ENCODE results near the gene CIDEC.
"Not testable (repeated sequence)": the region's sequence is repeated elsewhere in the genome, so short reads cannot be mapped to it uniquely, and the experiment has no call there.

Gene CIDEC

DNA sequence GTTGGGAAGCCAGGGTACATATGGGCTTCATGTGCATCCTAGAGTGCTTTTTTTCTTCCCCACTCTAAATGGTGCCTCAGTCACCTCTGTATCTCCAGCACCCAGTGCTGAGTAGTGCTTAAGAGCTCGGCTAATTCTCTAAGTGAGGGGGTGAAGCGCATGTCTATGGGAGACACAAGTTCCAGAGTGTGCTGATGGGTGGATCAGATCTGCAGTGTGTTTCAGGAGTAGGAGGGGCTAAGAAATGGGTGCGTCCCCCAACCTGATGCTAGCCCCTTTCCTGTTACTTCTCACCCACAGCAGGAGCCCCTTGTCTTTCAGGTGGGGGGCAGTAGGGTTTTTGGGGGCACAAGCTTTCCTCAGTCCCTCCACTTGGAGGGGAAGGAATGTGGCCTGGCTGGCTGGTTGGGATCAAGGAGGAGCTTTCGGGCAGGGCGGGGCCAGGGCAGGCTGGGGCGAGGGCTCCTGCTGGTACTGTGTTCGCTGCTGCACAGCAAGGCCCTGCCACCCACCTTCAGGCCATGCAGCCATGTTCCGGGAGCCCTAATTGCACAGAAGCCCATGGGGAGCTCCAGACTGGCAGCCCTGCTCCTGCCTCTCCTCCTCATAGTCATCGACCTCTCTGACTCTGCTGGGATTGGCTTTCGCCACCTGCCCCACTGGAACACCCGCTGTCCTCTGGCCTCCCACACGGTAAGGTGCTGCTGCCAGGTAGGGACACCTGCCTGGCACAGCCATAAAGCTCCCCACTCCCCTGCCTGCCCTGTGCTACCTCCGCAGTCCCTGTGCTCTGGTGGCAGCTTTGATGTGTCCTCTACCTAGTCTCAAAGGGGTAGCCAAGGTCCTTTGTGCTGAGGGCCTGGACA, 22.6 kb upstream of the CIDEC start, which contains the start of gene IL17RE:
Gene IL17RE, plus strand, starts transcription at position 477 of the 866 bp plus-strand sequence. Its CDS starts 85 bp downstream, at position 562.
- no peak for DNase-seq (ENCODE audit: low read depth in 2 of 3, low spot score in 1 of 3)

- DNase-seq (ENCODE audit: low read depth in 2 of 3, low spot score in 1 of 3), result peak in 1 of 3 donors; percentile 43
Measured at GRCh38 chr3:9901967-9902366, 21.9 kb upstream of the CIDEC start.

DNA sequence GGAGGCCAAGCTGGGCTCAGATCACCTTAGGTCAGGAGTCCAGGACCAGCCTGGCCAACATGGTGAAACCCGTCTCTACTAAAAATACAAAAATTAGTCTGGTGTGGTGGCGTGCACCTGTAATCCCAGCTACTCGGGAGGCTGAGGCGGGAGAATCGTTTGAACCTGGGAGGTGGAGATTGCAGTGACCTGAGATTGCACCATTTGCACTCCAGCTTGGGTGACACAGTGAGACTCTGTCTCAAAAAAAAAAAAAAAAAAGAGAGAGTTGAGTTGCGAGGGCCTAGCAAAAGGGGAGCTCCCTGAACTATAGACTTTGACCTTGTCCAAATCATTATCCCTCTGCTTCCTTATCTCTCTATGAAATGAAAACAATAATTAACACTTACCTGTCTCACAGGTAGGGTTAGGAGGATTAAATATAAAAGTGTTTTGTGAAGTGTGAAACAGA, 20.9 kb upstream of the CIDEC start:
- DNase-seq (ENCODE audit: low read depth in 2 of 3, low spot score in 1 of 3), result not testable (repeated sequence)

- DNase-seq (ENCODE audit: low read depth in 2 of 3, low spot score in 1 of 3), result no peak
Measured at GRCh38 chr3:9899289-9899791, 19.3 kb upstream of the CIDEC start.

DNA sequence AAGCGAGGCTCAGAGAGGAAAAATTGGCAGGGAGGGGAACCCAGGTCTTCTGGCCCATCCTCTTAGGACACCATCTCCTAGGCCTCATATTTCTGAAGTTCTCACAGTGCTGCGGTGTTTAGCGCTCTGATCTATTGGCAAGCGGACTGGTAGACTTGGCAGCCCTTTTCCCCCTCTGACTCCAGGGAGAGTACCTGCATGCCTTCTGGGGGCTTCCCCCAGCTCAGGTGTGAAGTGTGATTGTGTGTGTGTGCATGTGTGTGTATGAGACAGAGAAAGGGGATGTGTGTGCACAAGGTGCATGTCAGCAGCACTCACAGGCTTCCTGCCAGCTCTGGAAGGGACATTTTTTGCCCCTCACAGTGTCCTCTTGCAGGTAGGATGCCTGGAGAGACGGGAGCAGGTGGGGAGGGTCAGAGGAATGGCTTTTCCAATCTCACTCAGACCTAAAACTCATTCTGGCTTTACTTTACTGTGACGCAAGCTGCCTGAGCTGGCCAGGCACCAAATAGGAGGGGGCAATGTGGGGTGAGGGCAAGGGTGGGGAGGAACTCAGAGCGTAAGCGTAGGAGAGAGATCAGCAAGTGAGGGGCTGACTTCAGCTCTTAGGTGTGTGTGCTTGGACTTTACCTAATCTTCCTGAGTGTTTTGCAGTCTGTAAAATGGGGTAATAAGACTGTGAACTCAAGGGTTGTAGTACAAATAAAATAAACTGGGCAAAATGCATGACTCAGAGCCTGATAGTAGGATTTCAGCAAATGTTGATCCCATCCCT, 18.6 kb upstream of the CIDEC start:
- no peak for DNase-seq (ENCODE audit: low read depth in 2 of 3, low spot score in 1 of 3)

- no peak for DNase-seq (ENCODE audit: low read depth in 2 of 3, low spot score in 1 of 3)
Measured at GRCh38 chr3:9897408-9898372, 17.6 kb upstream of the CIDEC start.

- not testable (repeated sequence) for DNase-seq (ENCODE audit: low read depth in 2 of 3, low spot score in 1 of 3)
Measured at GRCh38 chr3:9896755-9897407, 16.8 kb upstream of the CIDEC start.

- DNase-seq (ENCODE audit: low read depth in 2 of 3, low spot score in 1 of 3), result not testable (repeated sequence)
Measured at GRCh38 chr3:9895715-9896114, 15.7 kb upstream of the CIDEC start.

GRCh38 chr3:9893739-9894138, 13.7 kb upstream of the CIDEC start:
- no peak for DNase-seq (ENCODE audit: low read depth in 2 of 3, low spot score in 1 of 3)

DNA sequence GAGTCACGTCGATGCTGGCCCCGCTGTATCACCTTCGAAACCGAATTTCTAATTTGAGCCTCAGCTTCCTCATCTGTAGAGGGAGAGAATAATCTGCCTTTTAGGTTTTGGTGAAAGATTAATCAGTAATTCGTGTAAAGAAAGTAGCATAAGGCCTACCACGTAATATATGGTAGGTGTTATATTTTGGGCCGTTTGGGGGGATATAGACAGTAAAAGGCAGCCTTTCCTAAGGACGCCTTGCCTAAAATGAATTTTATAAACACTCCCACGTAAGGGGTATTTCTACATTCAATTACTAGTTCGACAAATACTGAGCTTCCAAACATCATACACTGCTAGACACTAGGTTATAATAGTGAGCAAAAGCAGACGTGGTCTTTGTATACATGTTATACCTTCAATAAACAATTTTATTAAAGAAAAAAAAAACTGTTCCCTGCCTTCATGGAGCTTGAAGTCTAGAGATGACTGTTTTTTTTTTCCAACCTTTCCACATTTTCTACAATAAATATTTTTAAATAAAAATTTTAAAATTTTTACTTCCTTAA, 11.1 kb upstream of the CIDEC start:
- DNase-seq (ENCODE audit: low read depth in 2 of 3, low spot score in 1 of 3), result no peak

- DNase-seq (ENCODE audit: low read depth in 2 of 3, low spot score in 1 of 3), result peak; percentile 88 to 96 (median 89)
Measured at GRCh38 chr3:9890249-9891071, 10.4 kb upstream of the CIDEC start, which contains the start of gene JAGN1. JAGN1 (plus strand) TSS chr3:9890610; CDS start chr3:9890723, 113 bp downstream.

DNA sequence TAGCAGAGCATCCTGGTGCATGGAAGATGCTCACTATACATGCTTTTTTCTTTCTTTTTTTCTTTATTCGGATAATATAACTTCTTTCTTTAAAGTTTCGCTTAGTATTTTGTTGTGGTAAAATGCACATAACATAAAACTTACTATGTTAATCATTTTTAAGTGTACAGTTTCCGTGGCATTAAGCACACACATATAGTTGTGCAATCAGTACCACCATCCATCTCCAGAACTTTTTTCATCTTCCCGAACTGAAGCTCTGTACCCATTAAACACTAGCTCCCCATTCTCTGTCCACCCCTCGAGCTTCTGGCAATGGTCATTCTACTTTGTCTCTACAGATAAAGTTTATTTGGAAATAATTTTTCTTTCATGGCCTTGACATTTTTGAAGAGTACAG, 9.4 kb upstream of the CIDEC start:
- DNase-seq (ENCODE audit: low read depth in 2 of 3, low spot score in 1 of 3), result no peak

GRCh38 chr3:9888540-9888939, 8.5 kb upstream of the CIDEC start:
- DNase-seq (ENCODE audit: low read depth in 2 of 3, low spot score in 1 of 3), result no peak

- no peak for DNase-seq (ENCODE audit: low read depth in 2 of 3, low spot score in 1 of 3)
Measured at GRCh38 chr3:9887480-9887879, 7.4 kb upstream of the CIDEC start.

DNA sequence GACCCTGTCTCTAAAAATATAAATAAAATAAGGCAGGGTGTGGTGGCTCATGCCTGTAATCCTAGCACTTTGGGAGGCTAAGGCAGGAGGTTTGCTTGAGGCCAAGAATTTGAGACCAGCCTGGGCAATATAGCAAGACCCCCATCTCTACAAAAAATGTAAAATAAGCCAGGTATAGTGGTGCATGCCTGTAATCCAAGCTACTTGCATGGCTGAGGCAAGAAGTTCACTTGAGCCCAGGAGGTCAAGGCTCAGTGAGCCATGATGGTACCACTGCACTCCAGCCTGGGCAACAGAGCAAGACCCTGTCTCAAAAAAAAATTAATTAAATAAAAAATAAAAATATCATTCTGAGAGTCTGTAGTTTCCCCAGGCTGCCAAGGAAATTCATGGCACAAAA, 6.3 kb upstream of the CIDEC start:
- no peak for DNase-seq (ENCODE audit: low read depth in 2 of 3, low spot score in 1 of 3)

DNA sequence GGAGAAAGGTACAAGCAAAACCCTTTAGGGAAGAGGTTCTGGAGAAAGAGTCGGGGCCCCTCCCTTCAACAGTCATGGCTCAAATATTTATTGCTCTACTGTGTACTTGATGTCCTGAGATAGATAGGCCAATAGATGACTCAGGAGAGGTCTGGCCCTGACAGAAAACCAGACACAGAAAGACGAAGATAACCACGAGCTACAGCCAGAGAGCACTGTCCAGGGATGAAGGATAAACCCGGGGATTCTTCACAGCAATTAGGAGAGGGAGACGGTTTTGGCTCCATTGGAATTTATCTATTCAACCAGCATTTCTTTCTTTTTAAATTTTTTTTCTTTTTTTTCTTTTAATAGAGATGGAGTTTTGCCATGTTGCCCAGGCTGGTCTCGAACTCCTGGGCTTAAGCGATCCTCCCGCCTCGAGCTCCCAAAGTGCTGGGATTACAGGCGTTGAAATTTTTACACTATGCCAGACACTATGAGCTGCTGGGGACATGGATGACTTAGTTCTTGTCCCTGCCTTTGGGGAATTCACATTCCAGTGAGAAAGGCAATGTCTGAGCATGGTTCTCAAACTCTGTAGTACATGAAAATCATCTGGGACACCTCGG, 4.6 kb upstream of the CIDEC start:
- DNase-seq (ENCODE audit: low read depth in 2 of 3, low spot score in 1 of 3), result no peak

DNA sequence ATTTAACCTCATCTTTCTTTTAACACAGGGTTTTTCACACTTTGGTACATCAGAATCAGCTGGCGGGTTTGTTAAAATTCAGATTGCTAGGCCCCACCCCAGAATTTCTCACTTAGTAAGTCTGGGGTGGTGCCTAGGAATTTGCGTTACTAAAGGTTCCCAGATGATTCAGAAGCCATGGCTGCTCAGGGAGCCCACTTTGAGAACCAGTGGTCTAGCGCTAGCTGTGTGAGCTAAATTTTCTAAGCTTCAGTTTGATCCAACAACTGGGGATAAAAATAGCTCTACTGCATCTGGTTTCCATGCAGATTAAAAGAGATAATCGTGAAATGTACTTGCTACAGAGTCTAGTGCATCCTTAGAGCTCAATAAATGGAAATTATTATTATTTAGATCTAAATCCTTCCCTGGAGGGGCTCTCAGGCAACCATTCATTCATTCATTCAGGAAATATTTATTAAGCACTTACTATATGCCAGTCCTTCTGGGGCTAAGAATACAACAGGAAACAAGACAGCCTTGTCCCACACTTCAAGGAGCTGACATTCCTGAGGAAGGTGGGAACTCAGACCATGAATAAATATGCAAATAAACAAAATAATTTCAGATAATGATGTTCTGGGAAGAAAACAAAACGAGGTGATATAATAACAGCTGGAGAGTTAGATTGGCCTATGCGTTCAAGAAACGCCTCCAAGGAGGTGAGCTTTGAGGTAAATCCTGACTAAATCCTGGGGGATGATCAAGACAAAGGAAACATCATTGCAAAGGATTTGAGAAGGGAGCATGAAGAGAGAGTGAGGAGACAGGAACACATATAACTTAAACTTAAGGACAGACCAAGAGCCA, 3.9 kb upstream of the CIDEC start:
- no peak for DNase-seq (ENCODE audit: low read depth in 2 of 3, low spot score in 1 of 3)

- no peak for DNase-seq (ENCODE audit: low read depth in 2 of 3, low spot score in 1 of 3)
Measured at GRCh38 chr3:9881441-9881840, 1.4 kb upstream of the CIDEC start.

Measured in stimulated activated CD4-positive, alpha-beta T cell treated with anti-CD3 and anti-CD28 coated beads, Interleukin-12 subunit alpha, Interleukin-12 subunit beta, amount 100 ng/mL, for 48 hours (primary cell).